Neutrophil (primary cell): ENCODE measurements around the gene SCARF1.
A peak's percentile ranks its signal among the peaks of the same experiment; 100 is the strongest.

Experiments used
- H3K27ac ChIP-seq: fragments of 200-600 bp; sonication (generic); 2 replicates; pipeline ENCODE4 v1.5.1; 2016; ENCODE audit warnings: mild to moderate bottlenecking, moderate library complexity
- H3K27me3 ChIP-seq: fragments of 200-600 bp; sonication (generic); 2 replicates; pipeline ENCODE4 v1.6.0; 2016; ENCODE audit warnings: mild to moderate bottlenecking
- H3K36me3 ChIP-seq: fragments of 200-600 bp; sonication (generic); 2 replicates; pipeline ENCODE4 v1.5.1; 2017
- H3K4me1 ChIP-seq, 2 experiments: fragments of 200-600 bp in 1 of 2; sonication (generic) in 1 of 2; 1 replicate in 1 of 2; 2 replicates in 1 of 2; pipeline versions ENCODE4 v1.5.1 to v1.6.1; 2013 to 2016; ENCODE audit warnings: low read depth in 1 of 2, low read length in 1 of 2, mild to moderate bottlenecking in 1 of 2, moderate library complexity in 1 of 2; ENCODE audit not compliant: control insufficient read depth in 1 of 2, insufficient read depth in 1 of 2
- H3K4me3 ChIP-seq, 2 experiments: fragments of 200-600 bp in 1 of 2; sonication (generic) in 1 of 2; 1 replicate in 1 of 2; 2 replicates in 1 of 2; pipeline ENCODE4 v1.5.1; 2013 to 2016; ENCODE audit warnings: low read depth in 1 of 2, low read length in 1 of 2, mild to moderate bottlenecking in 1 of 2, moderate library complexity in 1 of 2
- H3K9me3 ChIP-seq: fragments of 200-600 bp; sonication (generic); 2 replicates; pipeline ENCODE4 v1.5.1; 2016
- CTCF ChIP-seq: fragments of 200-600 bp; sonication (generic); IDR thresholded peaks from 2 replicates; pipeline ENCODE4 v1.5.1; 2016; ENCODE audit warnings: antibody characterized with exemption

The SCARF1 gene

GRCh38 chr17:1593630-1593931 lies 52.0 kb downstream of the SCARF1 start:
- H3K4me3 ChIP-seq = no peak overlapping the region
- no peak for TF ChIP-seq CTCF
- H3K27ac ChIP-seq = no peak overlapping the region
- peaks cover 28% of the 10 kb centered on the region for H3K27me3 ChIP-seq
- H3K9me3 ChIP-seq = no peaks in the 10 kb centered on the region
- H3K4me1 ChIP-seq = peaks cover 24 to 25% of the 10 kb centered on the region in 2 experiments
- H3K36me3 ChIP-seq = peaks cover 65% of the 10 kb centered on the region

- no peak for TF ChIP-seq CTCF
- H3K36me3 ChIP-seq = peaks cover 65% of the 10 kb centered on the region
Observed at GRCh38 chr17:1592751-1593629, 52.5 kb downstream of the SCARF1 start.

GRCh38 chr17:1591474-1592090 lies 54.0 kb downstream of the SCARF1 start:
- Histone ChIP-seq H3K27me3 (peaks cover 28% of the 10 kb centered on the region), H3K36me3 (peaks cover 74% of the 10 kb centered on the region), H3K27ac (no peak overlapping the region), H3K4me3 (no peak overlapping the region), H3K9me3 (no peaks in the 10 kb centered on the region), H3K4me1 (peaks cover 41 to 45% of the 10 kb centered on the region in 2 experiments)
- no peak for TF ChIP-seq CTCF

More at GRCh38 chr17:1592751-1593629, 52.5 kb downstream of the SCARF1 start:
- peak overlapping the region; percentile 13 for H3K27ac ChIP-seq
- peaks cover 27 to 31% of the 10 kb centered on the region in 2 experiments for H3K4me1 ChIP-seq
- H3K9me3 ChIP-seq = no peaks in the 10 kb centered on the region
- no peak overlapping the region for H3K4me3 ChIP-seq
- H3K27me3 ChIP-seq = peaks cover 28% of the 10 kb centered on the region

- Histone ChIP-seq H3K27me3 (peaks cover 28% of the 10 kb centered on the region), H3K36me3 (peaks cover 81% of the 10 kb centered on the region), H3K4me1 (peaks cover 48 to 52% of the 10 kb centered on the region in 2 experiments), H3K4me3 (no peak overlapping the region), H3K9me3 (no peaks in the 10 kb centered on the region), H3K27ac (peak overlapping the region; percentile 74)
- TF ChIP-seq CTCF = no peak
Observed at GRCh38 chr17:1590747-1591473, 54.6 kb downstream of the SCARF1 start.

- Histone ChIP-seq H3K27ac (peak overlapping the region; percentile 74), H3K36me3 (peaks cover 88% of the 10 kb centered on the region), H3K27me3 (peaks cover 28% of the 10 kb centered on the region), H3K4me3 (no peak overlapping the region), H3K4me1 (peaks cover 49 to 55% of the 10 kb centered on the region in 2 experiments), H3K9me3 (no peaks in the 10 kb centered on the region)
- no peak for TF ChIP-seq CTCF
Observed at GRCh38 chr17:1590029-1590746, 55.3 kb downstream of the SCARF1 start.
